ENCODE measurements around the gene RAPGEF3. TPM values are rescaled to one million over a fixed set of nuclear protein-coding genes. Genes with fewer than 3 reads are reported as not detected.

Gene RAPGEF3
- total and polyA plus RNA-seq, 5 donors: 14.1 to 44.9 (median 23.6) TPM

GRCh38 chr12:47740606-47741339 is 17.9 kb downstream of the RAPGEF3 start:
- ATAC-seq (no peak), DNase-seq (peak in 2 of 3 donors; percentile 28 to 64)
- no peaks in the 10 kb centered on the region for H3K9me3 ChIP-seq (ENCODE audit: control insufficient read depth, low read length)
- peaks cover 35% of the 10 kb centered on the region for H3K4me1 ChIP-seq (ENCODE audit: control insufficient read depth, insufficient read depth, low read length)
- WGBS: 68% methylated on average over 21 of the region's 21 CpGs
- H3K27me3 ChIP-seq (ENCODE audit: control insufficient read depth, insufficient read depth): no peaks in the 10 kb centered on the region
- intact Hi-C loops (cut with DNase I): no loop called here
- peak overlapping the region; percentile 33 for H3K27ac ChIP-seq (ENCODE audit: low read length)
- no peak overlapping the region for H3K4me3 ChIP-seq (ENCODE audit: low read length)

- intact Hi-C loops (cut with DNase I): no loop called here
- Histone ChIP-seq H3K27ac (ENCODE audit: low read length) (peak overlapping the region; percentile 4), H3K4me3 (ENCODE audit: low read length) (no peak overlapping the region), H3K4me1 (ENCODE audit: control insufficient read depth, insufficient read depth, low read length) (peaks cover 40% of the 10 kb centered on the region), H3K27me3 (ENCODE audit: control insufficient read depth, insufficient read depth) (no peaks in the 10 kb centered on the region), H3K9me3 (ENCODE audit: control insufficient read depth, low read length) (no peaks in the 10 kb centered on the region)
- ATAC-seq (peak in 1 of 2 donors; percentile 52), DNase-seq (peak; percentile 73 to 86 (median 77))
- 68% methylated on average over 12 of the region's 12 CpGs for WGBS
Observed at GRCh38 chr12:47739979-47740378, 18.7 kb downstream of the RAPGEF3 start.

DNA sequence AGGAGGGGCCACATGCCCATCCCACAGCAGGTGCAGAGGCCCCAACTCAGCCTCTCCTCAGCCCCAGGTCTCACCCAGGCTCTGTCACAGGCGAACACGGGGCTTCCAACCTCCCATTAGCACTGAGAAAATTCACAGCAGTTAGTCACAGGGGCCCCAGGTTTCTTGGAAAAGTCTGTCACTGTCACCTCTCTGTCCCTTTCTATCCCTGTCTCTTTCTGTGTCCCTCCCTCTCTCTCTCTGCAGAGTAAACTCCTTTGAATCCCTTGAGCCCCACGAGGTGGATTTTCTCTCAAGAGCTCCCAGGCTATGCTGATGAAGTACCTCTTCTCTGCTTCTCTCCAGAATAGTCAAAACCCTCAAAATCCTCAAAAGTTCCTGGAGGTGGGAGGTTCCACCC is 19.4 kb downstream of the RAPGEF3 start:
- Histone ChIP-seq H3K4me3 (ENCODE audit: low read length) (no peak overlapping the region), H3K9me3 (ENCODE audit: control insufficient read depth, low read length) (no peaks in the 10 kb centered on the region), H3K4me1 (ENCODE audit: control insufficient read depth, insufficient read depth, low read length) (peaks cover 44% of the 10 kb centered on the region), H3K27me3 (ENCODE audit: control insufficient read depth, insufficient read depth) (no peaks in the 10 kb centered on the region), H3K27ac (ENCODE audit: low read length) (no peak overlapping the region)
- intact Hi-C loops (cut with DNase I): no loop called here
- ATAC-seq (no peak), DNase-seq (no peak)
- WGBS: 80% methylated on average over 3 of the region's 3 CpGs

DNA sequence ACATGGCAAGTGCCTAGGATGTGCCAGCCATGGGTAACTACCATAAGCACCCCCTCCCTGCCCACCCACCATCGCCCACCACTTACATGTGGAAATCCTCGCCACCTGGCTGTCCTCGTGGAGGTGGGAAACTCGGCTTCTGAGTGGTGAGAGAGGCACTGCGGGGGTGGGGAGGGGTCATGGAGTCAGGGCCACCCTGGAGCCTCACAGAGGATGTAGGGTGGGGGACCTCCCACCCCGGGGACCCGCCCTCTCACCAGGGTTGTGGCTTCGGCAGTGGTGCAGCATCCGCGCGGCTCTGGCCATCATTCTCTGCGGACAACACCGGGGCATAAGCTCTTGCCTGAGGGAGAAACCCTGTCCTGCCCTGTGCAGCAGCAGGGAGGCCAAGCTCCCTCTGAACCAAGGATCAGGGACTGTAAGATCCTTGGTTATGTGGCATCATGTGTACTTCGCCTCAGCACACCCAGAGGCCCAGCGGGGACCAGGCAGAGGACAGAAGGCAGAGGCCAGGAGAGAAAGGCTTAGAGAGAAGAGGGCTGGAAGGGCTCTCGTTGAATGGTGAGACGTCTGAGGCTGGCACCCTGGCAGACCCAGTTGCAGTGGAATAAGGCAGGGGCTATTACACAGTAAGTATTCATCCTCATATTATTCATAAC is 20.6 kb downstream of the RAPGEF3 start:
- Histone ChIP-seq H3K27ac (ENCODE audit: low read length) (peak overlapping the region; percentile 82), H3K9me3 (ENCODE audit: control insufficient read depth, low read length) (no peaks in the 10 kb centered on the region), H3K27me3 (ENCODE audit: control insufficient read depth, insufficient read depth) (no peaks in the 10 kb centered on the region), H3K4me3 (ENCODE audit: low read length) (no peak overlapping the region), H3K4me1 (ENCODE audit: control insufficient read depth, insufficient read depth, low read length) (peaks cover 44% of the 10 kb centered on the region)
- 75% methylated on average over 17 of the region's 17 CpGs for WGBS
- no peak for ATAC-seq
- intact Hi-C loops (cut with DNase I): no loop called here
- peak in 2 of 3 donors; percentile 67 to 76 for DNase-seq

- no peaks in the 10 kb centered on the region for H3K27me3 ChIP-seq (ENCODE audit: control insufficient read depth, insufficient read depth)
- peaks cover 44% of the 10 kb centered on the region for H3K4me1 ChIP-seq (ENCODE audit: control insufficient read depth, insufficient read depth, low read length)
- WGBS: 17% methylated on average over 19 of the region's 19 CpGs
- intact Hi-C loops (cut with DNase I): no loop called here
- ATAC-seq: peak; percentile 87 to 90
- no peak overlapping the region for H3K4me3 ChIP-seq (ENCODE audit: low read length)
- H3K27ac ChIP-seq (ENCODE audit: low read length): peak overlapping the region; percentile 82
- peak; percentile 94 to 98 (median 96) for DNase-seq
- H3K9me3 ChIP-seq (ENCODE audit: control insufficient read depth, low read length): no peaks in the 10 kb centered on the region
Observed at GRCh38 chr12:47736877-47737676, 21.6 kb downstream of the RAPGEF3 start.

DNA sequence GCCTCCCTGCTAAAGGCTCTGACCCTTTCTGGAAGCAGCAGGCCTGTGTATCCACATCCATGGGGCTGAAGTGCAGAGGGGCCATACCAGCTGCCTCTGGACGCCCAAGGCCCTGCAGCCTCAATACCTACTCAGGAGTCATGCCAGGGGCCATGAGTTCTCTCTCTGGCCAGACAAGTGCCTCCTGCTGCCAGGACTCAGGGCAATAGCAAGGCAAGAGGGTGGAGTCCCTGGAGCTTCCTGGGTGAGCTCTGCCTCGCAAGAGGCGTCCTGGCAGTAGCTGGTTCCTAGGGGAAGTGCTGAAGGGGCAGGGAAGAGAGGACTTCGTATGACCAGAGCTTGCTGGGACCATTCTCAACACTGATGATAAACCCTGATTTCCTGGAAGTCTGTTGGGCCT is 22.5 kb downstream of the RAPGEF3 start:
- intact Hi-C loops (cut with DNase I): no loop called here
- no peak for ATAC-seq
- peak overlapping the region; percentile 82 for H3K27ac ChIP-seq (ENCODE audit: low read length)
- peak in 2 of 3 donors; percentile 68 to 79 for DNase-seq
- WGBS: 37% methylated on average over 4 of the region's 4 CpGs
- no peaks in the 10 kb centered on the region for H3K9me3 ChIP-seq (ENCODE audit: control insufficient read depth, low read length)
- H3K4me3 ChIP-seq (ENCODE audit: low read length): no peak overlapping the region
- H3K27me3 ChIP-seq (ENCODE audit: control insufficient read depth, insufficient read depth): no peaks in the 10 kb centered on the region
- peaks cover 41% of the 10 kb centered on the region for H3K4me1 ChIP-seq (ENCODE audit: control insufficient read depth, insufficient read depth, low read length)

DNA sequence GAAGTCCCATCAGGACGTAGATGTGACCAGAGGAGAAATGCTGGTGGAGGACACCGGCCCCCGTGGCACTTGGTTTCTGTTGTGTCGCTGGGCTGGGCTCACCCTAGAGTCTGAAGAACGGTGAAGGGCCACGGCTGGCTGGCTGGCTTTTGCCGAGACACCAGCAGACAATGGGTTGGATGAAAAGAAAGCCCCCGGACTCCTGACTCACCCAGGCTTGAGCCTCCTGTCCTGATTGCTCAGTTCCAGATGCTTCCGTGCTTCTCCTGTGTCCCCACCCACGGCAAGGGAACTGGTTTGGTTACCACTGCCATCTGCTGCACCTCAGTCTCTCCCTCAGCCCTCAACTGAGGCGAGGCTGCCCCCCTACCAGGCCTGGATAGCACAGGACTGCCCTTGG is 23.0 kb downstream of the RAPGEF3 start:
- peak overlapping the region; percentile 82 for H3K27ac ChIP-seq (ENCODE audit: low read length)

GRCh38 chr12:47734725-47735480 is 23.8 kb downstream of the RAPGEF3 start:
- Histone ChIP-seq H3K27me3 (ENCODE audit: control insufficient read depth, insufficient read depth) (no peaks in the 10 kb centered on the region), H3K9me3 (ENCODE audit: control insufficient read depth, low read length) (no peaks in the 10 kb centered on the region), H3K4me1 (ENCODE audit: control insufficient read depth, insufficient read depth, low read length) (peaks cover 35% of the 10 kb centered on the region), H3K27ac (ENCODE audit: low read length) (peak overlapping the region; percentile 4), H3K4me3 (ENCODE audit: low read length) (no peak overlapping the region)
- 51% methylated on average over 12 of the region's 12 CpGs for WGBS
- DNase-seq (peak in 2 of 3 donors; percentile 80), ATAC-seq (no peak)
- intact Hi-C loops (cut with DNase I): no loop called here

More for the DNA sequence above, 23.0 kb downstream of the RAPGEF3 start:
- no peak for ATAC-seq
- Histone ChIP-seq H3K4me1 (ENCODE audit: control insufficient read depth, insufficient read depth, low read length) (peaks cover 36% of the 10 kb centered on the region), H3K27me3 (ENCODE audit: control insufficient read depth, insufficient read depth) (no peaks in the 10 kb centered on the region), H3K9me3 (ENCODE audit: control insufficient read depth, low read length) (no peaks in the 10 kb centered on the region), H3K4me3 (ENCODE audit: low read length) (no peak overlapping the region)
- intact Hi-C loops (cut with DNase I): no loop called here
- WGBS: 78% methylated on average over 11 of the region's 11 CpGs
- DNase-seq: no peak

GRCh38 chr12:47733142-47733541 is 25.5 kb downstream of the RAPGEF3 start:
- Histone ChIP-seq H3K9me3 (ENCODE audit: control insufficient read depth, low read length) (no peaks in the 10 kb centered on the region), H3K4me3 (ENCODE audit: low read length) (no peak overlapping the region), H3K4me1 (ENCODE audit: control insufficient read depth, insufficient read depth, low read length) (peaks cover 29% of the 10 kb centered on the region), H3K27ac (ENCODE audit: low read length) (no peak overlapping the region), H3K27me3 (ENCODE audit: control insufficient read depth, insufficient read depth) (no peaks in the 10 kb centered on the region)
- intact Hi-C loops (cut with DNase I): no loop called here
- ATAC-seq (no peak), DNase-seq (no peak)
- 86% methylated on average over 4 of the region's 4 CpGs for WGBS

GRCh38 chr12:47732504-47732903 is 26.2 kb downstream of the RAPGEF3 start:
- Histone ChIP-seq H3K4me3 (ENCODE audit: low read length) (no peak overlapping the region), H3K27me3 (ENCODE audit: control insufficient read depth, insufficient read depth) (no peaks in the 10 kb centered on the region), H3K9me3 (ENCODE audit: control insufficient read depth, low read length) (no peaks in the 10 kb centered on the region), H3K27ac (ENCODE audit: low read length) (no peak overlapping the region), H3K4me1 (ENCODE audit: control insufficient read depth, insufficient read depth, low read length) (peaks cover 24% of the 10 kb centered on the region)
- 79% methylated on average over 2 of the region's 2 CpGs for WGBS
- no peak for DNase-seq
- no peak for ATAC-seq
- intact Hi-C loops (cut with DNase I): no loop called here

Measured in right cardiac atrium (tissue), 5 donors.